Adrenal gland (tissue), 12 donors: ENCODE data around the gene NR2E3. TPM values are rescaled to one million over a fixed set of nuclear protein-coding genes. Genes with fewer than 3 reads are reported as not detected.

Experiments used
- DNase-seq, 7 donors: peaks; one replicate each; pipeline ENCODE4 v3.0.0-alpha.2; 2019 to 2020
- H3K27ac ChIP-seq, 5 donors: fragments of 200-600 bp; sonication (generic) in 4 of 5; 1 replicate in 3 of 5; 2 replicates in 2 of 5; pipeline versions ENCODE4 v1.5.1 to v1.8.0; 2016 to 2020; ENCODE audit warnings: mild to moderate bottlenecking in 1 of 5
- H3K27me3 ChIP-seq: fragments of 200-600 bp; 2 replicates; pipeline ENCODE4 v1.8.0; 2021
- H3K36me3 ChIP-seq, 2 donors: fragments of 200-600 bp; replicated peaks in 1 of 2; 1 replicate in 1 of 2; 2 replicates in 1 of 2; pipeline versions ENCODE4 v1.5.1 to v1.8.0; 2018 to 2022
- H3K4me1 ChIP-seq, 2 donors: fragments of 200-600 bp; replicated peaks in 1 of 2; 1 replicate in 1 of 2; 2 replicates in 1 of 2; pipeline versions ENCODE4 v1.5.1 to v1.8.0; 2018 to 2021
- H3K4me3 ChIP-seq, 4 donors: fragments of 200-600 bp; sonication (generic) in 3 of 4; one replicate each; pipeline ENCODE4 v1.5.1; 2016 to 2018
- H3K9me3 ChIP-seq, 3 donors: fragments of 200-600 bp; sonication (generic) in 1 of 3; replicated peaks in 1 of 3; 1 replicate in 2 of 3; 2 replicates in 1 of 3; pipeline versions ENCODE4 v1.5.1 to v1.8.0; 2016 to 2021
- CTCF ChIP-seq, 6 experiments: fragments of 450-650 bp in 4 of 6; fragments of 200-600 bp in 2 of 6; sonication (generic) in 1 of 6; IDR thresholded peaks; 1 replicate in 5 of 6; 2 replicates in 1 of 6; pipeline versions ENCODE4 v1.5.1 to v1.8.0; 2016 to 2021; ENCODE audit warnings: antibody characterized with exemption in 6 of 6, mild to moderate bottlenecking in 2 of 6, moderate library complexity in 1 of 6
- POLR2A ChIP-seq, 2 donors: fragments of 450-650 bp; IDR thresholded peaks; one replicate each; pipeline ENCODE4 v1.6.1; 2017; ENCODE audit warnings: antibody characterized with exemption in 2 of 2, mild to moderate bottlenecking in 2 of 2, moderate library complexity in 1 of 2
- WGBS, 4 donors: extraction: QIAGEN DNeasy Blood & Tissue Kit in 2 of 4; methylation state at CpG; one replicate each; pipeline versions ENCODE4 v1.1.5 to v1.1.7; 2013 to 2017; 5-methylcytosine and 5-hydroxymethylcytosine counted together
- intact Hi-C, 2 donors: fragments of 100-400 bp; cut with DNase I; formaldehyde crosslinking; loops; one replicate each; pipeline versions ENCODE4 v1.14.1 to v1.15.0; 2022 to 2023
- polyA plus RNA-seq, 3 donors: library from polyadenylated mRNA; stranded (reverse); fragments of 200-250 nt in 2 of 3; fragments of 350-450 nt in 1 of 3; fragmentation: Illumina TruSeq in 1 of 3; extraction: RNeasy Lipid Tissue Mini Kit (QIAGEN cat#74804) in 1 of 3; gene quantifications; one replicate each; pipeline ENCODE4 v1.2.3, GENCODE V29; 2013 to 2014
- total RNA-seq, 9 donors: library from RNA; depleted of rRNA in 4 of 9; stranded (reverse); fragments of >200 nt in 4 of 9; fragments of 120-200 nt in 1 of 9; fragmentation: NEBNext Ultra II Directional in 1 of 9; extraction: Animal tissue kit (Norgen Biotek cat#: 25700) in 1 of 9; gene quantifications; one replicate each; pipeline versions ENCODE4 v1.1.0 to v1.2.4, GENCODE V29; 2013 to 2023
- donor health status: healthy with polysubstance abuse.
- donor health status: Bipolar disorder and iron deficiency.
- donor health status: DM: yes; HTN: yes; CAD: no.
- donor health status: DM: no; HTN: no; CAD: no.
- donor health status: DM: no; HTN: no; CAD: no.
- donor health status: DM: yes; HTN: yes; CAD: no.

NR2E3 gene
- total and polyA plus RNA-seq, 12 donors = 0.11 to 1.4 (median 0.41) TPM; not detected in 2

GRCh38 chr15:71820127-71820526 is 9.8 kb downstream of the NR2E3 start:
- Histone ChIP-seq H3K9me3 (peaks cover 0 to 17% (median 0%) of the 10 kb centered on the region in 3 donors), H3K27ac (no peak overlapping the region), H3K36me3 (no peaks in the 10 kb centered on the region), H3K4me3 (no peak overlapping the region), H3K4me1 (no peaks in the 10 kb centered on the region), H3K27me3 (no peaks in the 10 kb centered on the region)
- WGBS, 4 donors = 94 to 100% (median 96%) methylated on average over 1 of the region's 1 CpG
- DNase-seq = no peak
- TF ChIP-seq POLR2A (IDR thresholded peaks at IDR 0.05) (no peak), CTCF (IDR thresholded peaks at IDR 0.05) (no peak)
- intact Hi-C loops = no loop called here

GRCh38 chr15:71821547-71822129 is 11.3 kb downstream of the NR2E3 start:
- Histone ChIP-seq H3K27ac (no peak overlapping the region), H3K36me3 (peaks cover 0 to 6% of the 10 kb centered on the region in 2 donors), H3K9me3 (peaks cover 0 to 17% (median 0%) of the 10 kb centered on the region in 3 donors), H3K4me3 (no peak overlapping the region), H3K4me1 (no peaks in the 10 kb centered on the region), H3K27me3 (no peaks in the 10 kb centered on the region)
- intact Hi-C loops = no loop called here
- no peak for DNase-seq
- TF ChIP-seq CTCF (IDR thresholded peaks at IDR 0.05) (no peak), POLR2A (IDR thresholded peaks at IDR 0.05) (no peak)
- WGBS, 4 donors = 89 to 96% (median 90%) methylated on average over 5 of the region's 5 CpGs

GRCh38 chr15:71822890-71823630 is 12.7 kb downstream of the NR2E3 start:
- H3K27ac ChIP-seq = no peak overlapping the region
- peaks cover 0 to 17% (median 0%) of the 10 kb centered on the region in 3 donors for H3K9me3 ChIP-seq
- H3K36me3 ChIP-seq = peaks cover 0 to 21% of the 10 kb centered on the region in 2 donors
- TF ChIP-seq POLR2A (IDR thresholded peaks at IDR 0.05) (no peak), CTCF (IDR thresholded peaks at IDR 0.05) (no peak)
- 85 to 94% (median 92%) methylated on average over 3 of the region's 3 CpGs for WGBS, 4 donors
- H3K27me3 ChIP-seq = no peaks in the 10 kb centered on the region
- DNase-seq = no peak
- no peaks in the 10 kb centered on the region for H3K4me1 ChIP-seq
- no peak overlapping the region for H3K4me3 ChIP-seq
- intact Hi-C loops = no loop called here

- Histone ChIP-seq H3K27ac (no peak overlapping the region), H3K36me3 (peaks cover 0 to 24% of the 10 kb centered on the region in 2 donors), H3K4me1 (no peaks in the 10 kb centered on the region), H3K4me3 (no peak overlapping the region), H3K27me3 (no peaks in the 10 kb centered on the region), H3K9me3 (peaks cover 0 to 17% (median 0%) of the 10 kb centered on the region in 3 donors)
- no peak for TF ChIP-seq POLR2A (IDR thresholded peaks at IDR 0.05)
- no peak for TF ChIP-seq CTCF (IDR thresholded peaks at IDR 0.05)
- intact Hi-C loops = no loop called here
- 73 to 81% (median 78%) methylated on average over 3 of the region's 3 CpGs for WGBS, 4 donors
- no peak for DNase-seq
Observed at GRCh38 chr15:71823801-71824200, 13.4 kb downstream of the NR2E3 start.
